GM18502 (cell line): ENCODE data around the gene ATP11A.

ENCODE experiments used
- ATAC-seq: cut with Tn5 transposase; IDR thresholded peaks from one replicate; pipeline ENCODE4 v1.9.1; 2021; ENCODE audit warnings: mild to moderate bottlenecking; ENCODE audit not compliant: unreplicated experiment, poor library complexity

The ATP11A gene

DNA sequence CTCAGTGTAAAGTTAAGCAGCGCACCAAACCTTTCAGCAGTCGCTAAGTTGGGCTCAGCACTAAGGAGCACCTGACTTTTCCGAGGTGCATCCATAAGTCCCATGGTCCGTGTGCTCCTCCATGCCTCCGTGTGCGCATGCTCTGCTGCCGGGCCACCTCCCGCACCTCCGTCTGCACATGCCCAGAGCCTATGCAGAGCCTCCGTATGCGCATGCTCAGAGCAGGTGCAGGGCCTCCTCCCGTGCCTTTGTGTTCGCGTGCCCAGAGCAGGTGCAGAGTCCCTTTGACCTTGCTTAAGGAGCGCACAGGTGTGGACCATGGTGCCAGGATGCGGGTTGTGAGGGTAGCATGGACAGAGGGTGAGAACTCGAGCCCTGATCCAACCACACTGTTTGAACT lies 46.0 kb downstream of the ATP11A start:
- ATAC-seq, result no peak

DNA sequence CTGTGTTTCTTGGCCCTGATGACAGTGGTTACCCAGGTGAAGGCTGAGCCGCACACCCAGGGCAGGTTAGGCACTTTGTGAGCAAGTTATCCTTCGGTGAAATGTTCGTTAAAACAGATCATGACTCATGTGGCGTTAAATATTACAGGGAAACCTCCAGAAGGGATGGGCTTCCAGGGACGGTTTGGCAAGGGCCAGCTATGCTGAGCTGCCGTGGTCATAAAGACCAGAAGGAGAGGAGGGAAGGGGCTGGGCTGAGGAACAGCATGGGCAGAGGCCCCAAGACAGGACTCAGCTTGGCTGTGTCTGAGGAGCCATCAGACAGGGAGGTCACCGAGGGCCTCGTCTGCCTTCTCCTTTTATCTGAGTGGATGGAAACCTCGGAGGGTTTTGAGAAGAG lies 47.5 kb downstream of the ATP11A start:
- no peak for ATAC-seq

DNA sequence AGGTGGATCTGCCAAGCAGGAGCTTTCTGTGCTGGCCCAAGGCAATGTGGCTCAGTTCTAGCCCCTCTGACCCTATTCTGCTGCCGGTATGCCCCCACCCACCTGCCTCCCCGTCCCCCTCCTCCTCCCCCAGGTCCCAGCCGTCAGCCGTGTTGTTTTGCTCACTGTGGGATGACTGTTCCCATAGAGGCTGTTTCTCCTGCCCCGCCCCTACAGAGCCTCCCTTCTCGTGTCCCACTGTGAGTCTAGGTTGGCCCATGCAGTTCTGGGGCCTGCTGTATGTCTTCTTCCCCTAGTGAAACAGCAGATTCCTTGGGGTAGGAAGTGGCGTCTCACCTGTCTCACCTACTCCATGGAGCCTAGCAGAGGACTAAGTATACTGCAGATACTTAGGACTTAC lies 48.8 kb downstream of the ATP11A start:
- ATAC-seq, result no peak

DNA sequence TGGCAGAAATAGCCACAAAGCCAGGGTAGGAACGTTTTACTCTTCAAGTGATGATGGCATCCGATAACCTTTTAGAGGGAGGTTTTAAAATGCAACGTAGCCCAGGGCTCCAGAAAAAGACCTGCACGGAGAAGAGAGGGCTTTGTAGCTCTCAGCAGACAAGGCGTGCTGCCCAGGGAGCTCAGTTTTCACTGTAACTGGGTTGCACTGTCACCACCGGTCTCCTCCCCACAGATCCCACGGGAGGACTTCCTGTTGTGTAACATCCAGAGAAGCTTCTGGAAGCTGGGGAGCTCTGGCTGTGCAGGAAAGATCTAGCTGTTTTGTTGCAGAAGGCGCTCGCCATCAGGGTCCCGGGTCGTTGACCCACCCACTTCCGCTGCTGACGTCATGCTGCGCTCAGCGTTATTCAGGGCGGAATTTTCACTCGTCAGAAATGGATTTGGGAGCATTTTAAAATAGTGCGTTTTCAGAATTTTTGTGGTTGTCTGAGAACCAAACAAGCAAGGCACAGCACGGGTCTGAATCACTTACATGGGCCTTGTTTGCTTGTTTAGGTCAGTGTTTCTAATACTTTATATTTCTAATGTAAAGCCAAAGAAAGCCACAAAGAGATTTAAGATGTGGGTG lies 50.8 kb downstream of the ATP11A start:
- no peak for ATAC-seq

DNA sequence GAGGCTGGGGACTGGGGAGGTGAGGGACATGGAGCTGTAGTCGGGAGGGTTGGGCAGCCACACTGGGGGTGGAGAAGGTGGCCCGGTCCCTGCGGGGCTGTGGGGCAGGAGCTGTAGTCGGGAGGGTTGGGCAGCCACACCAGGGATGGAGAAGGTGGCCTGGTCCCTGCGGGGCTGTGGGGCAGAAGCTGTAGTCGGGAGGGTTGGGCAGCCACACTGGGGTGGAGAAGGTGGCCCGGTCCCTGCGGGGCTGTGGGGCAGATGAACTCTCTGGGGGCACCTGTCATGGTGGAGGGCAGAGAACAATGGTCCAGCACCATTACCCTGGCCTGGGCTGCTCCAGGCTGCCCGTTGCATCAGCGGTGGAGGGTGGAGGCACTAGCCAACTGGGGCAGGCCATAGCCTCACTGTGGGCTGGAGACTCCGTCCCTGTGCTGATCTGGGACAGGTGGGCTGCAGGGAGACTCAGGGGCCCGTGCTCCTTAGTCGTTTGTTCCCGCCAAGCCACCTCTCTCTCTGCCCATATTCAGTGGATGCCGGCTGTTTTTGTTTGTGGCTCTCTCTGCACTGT lies 51.4 kb downstream of the ATP11A start:
- no peak for ATAC-seq

DNA sequence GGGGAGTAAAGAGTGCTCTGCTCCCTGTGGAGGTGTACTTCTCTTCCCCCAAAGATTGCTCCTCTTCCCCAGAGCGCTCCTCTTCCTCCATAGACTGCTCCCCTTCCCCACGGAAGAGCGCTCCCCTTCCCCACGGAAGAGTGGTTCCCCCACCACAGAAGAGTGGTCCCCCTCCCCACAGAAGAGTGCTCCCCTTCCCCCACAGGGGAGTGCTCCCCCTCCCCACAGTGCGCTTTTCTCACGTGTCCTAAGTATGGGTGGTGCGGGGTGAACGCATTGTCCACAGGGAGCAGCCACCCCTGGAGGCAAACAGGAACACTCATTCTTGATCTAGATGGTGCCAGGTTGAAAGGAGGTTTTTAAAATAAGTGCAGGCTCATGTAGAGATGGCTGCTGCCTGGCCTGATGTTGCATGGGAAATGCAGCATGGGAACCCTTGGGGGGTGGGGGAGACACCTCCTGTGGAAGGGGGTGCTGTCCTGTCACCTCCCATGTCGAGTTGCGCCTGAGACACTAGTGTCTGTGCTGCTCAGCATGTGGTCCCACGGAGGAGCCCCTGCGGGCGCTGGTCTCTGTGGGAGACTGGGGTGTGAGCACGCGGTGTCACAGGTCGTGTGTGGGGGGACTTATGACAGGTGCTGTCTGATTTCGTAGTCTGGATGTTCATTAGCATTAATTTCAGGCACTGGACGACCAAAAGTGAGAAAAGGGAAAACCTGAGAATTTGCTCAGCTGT lies 52.2 kb downstream of the ATP11A start:
- ATAC-seq, result no peak

DNA sequence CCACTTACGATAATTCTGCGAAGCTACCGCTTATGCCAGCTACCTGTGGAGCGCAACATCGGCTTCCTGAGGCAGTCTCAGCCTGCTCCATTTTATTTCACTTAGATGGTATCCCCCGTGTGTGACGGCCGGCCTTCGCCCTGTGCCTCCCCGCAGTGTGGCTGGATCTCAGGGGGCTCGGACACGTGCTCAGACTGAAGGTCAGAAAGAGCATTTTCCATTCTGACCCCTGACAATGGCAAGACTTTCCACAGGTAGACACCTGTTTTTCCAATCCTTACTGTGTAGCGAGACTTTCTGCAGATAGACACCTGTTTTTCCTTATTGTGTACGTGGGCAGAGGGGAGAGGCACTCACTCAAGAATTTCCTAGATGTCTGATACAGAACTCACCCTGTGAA lies 52.7 kb downstream of the ATP11A start:
- no peak for ATAC-seq

DNA sequence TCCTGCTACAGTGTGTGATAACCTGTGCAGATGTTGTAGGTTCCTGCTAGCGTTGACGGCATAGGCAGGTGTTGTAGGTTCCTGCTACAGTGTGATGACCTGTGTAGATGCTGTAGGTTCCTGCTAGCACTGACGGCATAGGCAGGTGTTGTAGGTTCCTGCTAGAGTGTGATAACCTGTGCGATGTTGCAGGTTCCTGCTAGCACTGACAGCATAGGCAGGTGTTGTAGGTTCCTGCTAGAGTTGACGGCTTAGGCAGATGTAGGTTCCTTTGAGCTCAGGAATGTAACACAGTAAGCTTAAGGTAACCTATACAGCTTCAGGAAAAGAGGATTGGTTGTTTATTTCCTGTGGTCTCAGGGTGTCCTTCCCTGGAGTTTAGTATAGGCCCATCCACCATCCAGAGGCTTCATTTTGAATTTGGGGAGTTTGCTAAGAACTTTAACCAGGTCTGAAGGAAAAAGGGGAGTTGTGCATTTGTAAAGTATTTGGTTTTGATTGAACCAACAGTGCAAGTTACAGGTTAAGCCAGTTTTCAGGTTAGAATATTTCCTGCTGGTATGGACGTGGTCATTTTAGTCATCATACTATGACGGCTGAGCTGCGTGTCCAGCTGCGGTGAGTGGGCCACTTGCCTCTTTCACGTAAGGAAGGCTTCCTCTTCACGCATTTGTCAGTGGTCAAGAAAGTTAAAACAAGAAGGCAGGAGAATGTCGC lies 53.8 kb downstream of the ATP11A start:
- ATAC-seq, result no peak

DNA sequence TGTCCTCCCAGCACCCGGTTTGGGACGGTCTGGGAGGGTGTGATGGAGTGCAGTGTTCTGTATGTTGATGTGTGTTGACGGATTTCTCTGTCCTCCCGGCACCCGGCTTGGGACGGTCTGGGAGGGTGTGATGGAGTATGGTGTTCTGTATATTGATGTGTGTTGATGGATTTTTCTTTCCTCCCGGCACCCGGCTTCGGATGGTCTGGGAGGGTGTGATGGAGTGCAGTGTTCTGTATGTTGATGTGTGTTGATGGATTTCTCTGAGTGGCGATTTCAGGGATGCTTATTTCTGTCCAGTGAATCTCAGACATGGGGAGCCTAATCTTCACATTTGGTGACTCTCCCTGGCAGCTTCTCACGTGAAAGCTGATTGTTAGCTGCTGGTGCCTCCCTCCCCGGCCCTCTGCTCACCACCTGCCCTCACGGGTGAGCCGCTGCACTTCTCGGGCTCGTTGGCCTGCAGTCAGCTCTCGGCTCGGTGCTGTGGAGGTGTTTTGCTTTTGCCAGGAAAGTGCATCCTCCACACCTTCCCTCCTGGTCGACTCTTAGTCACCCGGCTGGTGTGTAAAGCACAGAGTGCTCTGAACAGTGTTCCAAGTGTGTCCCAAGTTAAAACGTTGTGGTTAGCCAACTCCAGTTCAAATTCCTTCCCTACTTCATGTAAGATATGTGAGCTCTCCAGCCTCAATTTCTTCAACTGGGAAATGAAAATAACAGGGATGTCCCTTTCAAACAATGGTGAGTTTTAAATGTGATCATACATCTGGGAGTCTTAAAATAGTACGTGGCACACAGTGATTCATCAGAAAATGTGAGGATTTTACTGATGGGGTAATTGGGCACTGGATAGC lies 54.6 kb downstream of the ATP11A start:
- ATAC-seq, result no peak

DNA sequence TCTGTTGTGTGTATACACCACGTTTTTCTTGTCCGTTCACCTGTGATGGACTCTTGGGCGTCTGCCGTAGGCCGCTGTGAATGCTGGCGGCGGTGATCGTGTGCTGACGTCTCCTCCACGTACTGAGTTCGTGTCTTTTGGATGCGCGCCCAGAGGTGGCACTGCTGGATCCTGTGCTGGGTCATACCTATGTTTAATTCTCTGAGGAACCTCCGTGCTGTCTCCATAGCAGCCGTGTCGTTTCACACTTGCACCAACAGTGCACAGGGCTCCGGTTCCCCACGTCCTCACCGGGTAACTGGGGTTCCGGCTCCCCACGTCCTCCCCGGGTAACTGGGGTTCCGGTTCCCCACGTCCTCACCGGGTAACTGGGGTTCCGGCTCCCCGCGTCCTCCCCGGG lies 56.2 kb downstream of the ATP11A start:
- ATAC-seq, result no peak

DNA sequence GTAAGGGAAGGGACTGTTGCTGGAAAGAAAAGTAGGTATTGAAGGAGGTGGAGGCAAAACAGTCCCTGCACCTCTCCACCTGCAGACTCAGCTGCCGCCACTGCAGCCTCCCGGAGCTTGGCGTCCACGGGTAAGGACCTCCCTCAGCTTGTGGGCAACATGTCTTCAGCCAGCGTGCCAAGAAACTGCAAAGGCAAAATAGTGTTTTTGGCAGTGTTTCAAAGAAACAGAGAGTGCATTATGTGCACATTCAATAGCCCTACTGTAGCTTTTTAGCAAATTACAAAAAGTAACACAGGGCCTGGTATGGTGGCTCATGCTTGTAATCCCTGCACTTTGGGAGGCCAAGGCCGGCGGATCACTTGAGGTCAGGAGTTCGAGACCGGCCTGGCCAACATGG lies 57.4 kb downstream of the ATP11A start:
- no peak for ATAC-seq

DNA sequence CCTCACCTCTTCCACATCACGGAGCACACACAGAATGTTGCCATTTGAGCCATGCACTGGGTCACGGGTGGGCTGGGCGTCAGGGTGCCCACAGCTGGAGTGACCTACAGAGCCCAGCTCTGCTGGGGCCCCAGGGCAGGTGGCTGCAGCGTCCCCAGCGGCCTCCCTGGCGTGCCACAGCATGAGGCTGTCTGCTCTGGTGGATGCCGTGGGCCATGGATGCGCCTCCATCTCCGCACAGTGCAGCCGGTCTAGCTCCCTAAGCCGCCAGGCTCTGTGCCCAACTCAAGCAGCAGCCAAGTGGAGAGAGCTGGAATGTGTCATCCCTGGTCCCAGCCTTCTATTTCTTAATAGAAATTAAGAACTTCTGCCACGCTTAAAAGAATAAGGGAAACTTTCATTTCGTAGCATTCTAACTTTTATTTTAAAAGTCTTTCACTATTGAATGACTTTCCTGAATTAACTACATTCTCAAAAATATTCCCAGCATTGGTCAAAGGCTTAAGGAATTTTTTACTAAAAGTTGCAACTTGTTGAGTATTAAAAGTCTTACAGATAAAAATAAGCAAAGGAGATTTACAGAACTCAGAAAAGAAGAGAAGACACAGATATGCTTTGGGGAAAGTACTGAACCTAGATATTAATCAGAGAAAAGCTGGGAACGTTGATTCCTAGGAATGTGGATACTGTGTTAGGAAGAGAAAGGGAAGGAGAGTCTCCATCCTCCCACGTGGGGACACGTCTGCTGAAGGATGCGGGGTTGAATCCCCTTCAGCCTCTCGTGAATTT lies 59.3 kb downstream of the ATP11A start:
- ATAC-seq, result no peak

DNA sequence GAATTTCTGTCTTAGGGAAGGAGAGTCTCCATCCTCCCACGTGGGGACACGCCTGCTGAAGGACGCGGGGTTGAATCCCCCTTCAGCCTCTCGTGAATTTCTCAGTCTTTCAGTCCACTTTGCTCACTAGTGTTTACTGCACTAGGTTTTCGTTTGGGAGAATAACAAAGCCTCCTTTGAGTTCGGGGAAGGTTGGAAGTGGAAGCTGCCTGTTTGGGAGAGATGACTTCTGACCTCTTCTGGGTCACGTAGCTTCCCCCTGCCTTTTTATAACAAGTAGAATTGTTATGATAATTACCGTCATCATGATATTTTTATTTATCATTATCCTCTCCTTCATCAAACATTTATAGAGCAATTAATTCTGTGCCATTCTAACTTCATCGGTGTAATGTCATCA lies 60.7 kb downstream of the ATP11A start:
- ATAC-seq, result no peak

DNA sequence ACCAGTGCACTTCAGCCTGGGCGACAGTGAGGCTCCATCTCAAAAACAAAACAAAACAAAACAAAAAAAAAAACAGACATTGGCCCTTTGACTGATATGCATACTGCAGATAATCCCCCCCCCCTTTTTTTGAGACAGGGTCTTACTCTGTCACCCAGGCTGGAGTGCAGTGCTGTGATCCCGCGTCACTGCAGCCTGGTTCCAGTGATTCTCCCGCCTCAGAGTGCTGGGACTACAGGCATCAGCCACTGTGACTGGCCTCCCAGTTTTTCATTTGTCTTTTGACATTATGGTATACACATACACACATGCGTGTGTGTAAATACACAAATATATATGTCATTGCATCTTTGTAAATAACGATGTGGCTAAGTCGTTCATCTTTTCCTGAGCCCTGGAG lies 61.8 kb downstream of the ATP11A start:
- no peak for ATAC-seq

DNA sequence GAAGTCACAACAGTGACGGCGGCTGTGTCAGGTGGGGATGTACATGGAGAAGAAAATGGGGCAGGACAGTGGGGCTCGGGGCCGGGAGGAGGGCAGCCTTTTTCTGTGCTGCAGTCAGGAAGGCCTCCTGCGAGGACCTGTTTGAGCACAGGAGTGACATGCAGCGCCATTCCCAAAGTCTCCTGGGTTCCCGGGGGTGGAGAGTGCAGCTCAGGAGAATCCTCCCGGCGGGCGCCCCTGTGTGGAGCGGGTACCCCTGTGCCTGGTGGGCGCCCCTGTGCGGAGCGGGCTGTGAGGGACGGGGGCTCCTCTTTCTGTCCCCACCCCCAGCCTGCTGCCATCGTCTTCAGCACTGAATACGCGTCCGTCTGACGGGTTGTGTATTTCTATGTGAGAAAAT lies 62.4 kb downstream of the ATP11A start:
- ATAC-seq, result no peak

DNA sequence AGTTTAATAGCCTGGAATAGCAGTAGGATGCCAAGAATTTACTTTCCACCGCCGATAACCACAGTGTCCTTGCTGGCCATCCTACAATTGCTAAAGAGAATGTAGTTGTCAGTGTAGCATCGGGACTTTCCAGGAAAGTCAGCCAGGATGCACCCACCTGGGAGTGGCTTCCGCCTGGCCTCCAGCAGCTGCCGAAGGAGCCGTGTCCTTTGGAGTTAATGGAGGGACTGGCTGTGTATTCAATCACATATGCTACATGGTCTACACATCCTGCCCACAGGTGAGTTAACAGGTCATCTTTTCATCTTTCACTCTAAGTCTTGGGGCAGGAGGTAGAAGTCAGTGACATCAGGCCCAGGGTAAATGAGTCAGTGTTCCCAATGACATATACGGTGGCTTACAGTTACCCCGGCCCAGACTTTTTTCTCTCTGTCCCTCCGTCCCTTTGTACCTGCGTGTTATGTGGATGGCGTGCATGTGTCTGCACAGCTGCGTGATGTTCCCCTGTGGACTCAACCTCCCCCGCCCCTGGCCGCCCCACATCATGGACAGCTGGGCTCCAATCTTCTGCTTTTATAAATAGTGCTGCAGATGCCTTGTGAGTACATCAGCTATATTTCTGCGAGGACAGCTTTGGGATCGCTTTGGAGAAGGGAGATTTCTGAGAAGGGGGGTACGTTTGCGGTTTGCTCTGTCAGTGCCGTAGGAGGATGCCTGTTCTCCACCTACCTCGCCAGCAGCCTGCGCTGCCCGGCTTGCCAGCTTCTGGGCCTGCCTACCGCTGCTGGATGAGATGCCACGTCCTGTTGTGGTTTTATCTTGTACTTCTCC lies 63.1 kb downstream of the ATP11A start:
- no peak for ATAC-seq

DNA sequence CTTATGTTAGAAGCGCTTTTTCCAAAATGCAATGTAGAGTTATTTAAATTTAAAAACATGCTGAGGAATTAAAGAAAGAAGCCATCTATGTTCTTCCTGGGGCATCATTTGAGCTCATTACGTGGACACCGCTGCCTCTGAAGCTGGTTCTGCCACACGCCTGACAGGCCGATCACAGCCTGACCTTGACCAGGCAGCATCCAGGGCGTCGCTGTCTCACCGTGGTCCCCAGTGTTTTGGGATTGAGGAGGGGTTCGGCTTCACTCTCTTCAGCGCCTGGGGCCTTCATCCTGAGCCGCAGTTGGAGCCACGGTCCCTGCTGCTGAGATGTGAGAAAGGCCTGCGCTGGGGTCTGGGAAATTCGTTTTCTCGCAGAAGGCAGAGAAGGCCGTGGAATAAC lies 64.0 kb downstream of the ATP11A start:
- ATAC-seq, result no peak

DNA sequence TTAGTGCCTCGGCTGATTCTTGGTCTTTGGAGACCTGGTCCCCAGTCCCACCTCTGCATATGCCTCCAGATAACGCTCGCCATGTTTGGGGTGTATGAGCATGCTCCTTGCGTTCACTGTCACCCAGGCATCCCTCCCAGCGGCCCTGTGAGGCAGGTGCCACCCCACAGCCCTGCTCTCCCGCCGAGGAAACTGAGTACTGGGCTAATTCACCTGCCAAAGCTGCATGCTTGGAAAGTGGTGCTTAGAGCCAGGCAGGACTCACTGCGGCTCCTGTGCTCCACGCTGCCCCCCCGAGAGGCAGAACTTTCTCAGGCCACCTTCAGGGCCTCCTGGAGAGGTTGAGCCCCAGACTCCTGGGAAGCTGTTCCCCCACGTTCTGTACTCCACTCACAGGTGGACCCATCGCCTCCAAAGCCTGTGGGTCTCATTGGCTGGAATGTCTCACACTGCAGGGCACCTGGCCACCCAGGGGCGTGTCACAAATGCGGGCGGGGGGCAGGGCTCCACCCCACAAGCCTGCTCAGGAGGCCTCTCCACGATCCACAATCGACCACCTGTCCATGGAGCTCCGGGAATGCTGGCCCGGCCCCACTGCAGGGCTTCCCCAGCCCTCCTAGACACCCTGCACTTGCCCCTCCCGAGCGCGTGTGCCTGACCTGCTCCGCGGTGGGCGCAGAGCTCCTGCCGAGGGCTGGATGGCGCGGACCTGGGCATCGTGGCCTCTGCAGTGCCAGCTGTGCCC lies 64.6 kb downstream of the ATP11A start:
- no peak for ATAC-seq
